HG03442 (cell line): ENCODE measurements around the gene UBXN4.
A peak's percentile ranks its signal among the peaks of the same experiment; 100 is the strongest.
"Not testable (repeated sequence)": the region's sequence is repeated elsewhere in the genome, so short reads cannot be mapped to it uniquely, and the experiment has no call there.

Experiments
- ATAC-seq: cut with Tn5 transposase; IDR thresholded peaks from one replicate; pipeline ENCODE4 v1.9.1; 2021; ENCODE audit warnings: mild to moderate bottlenecking, moderate library complexity; ENCODE audit not compliant: unreplicated experiment

Gene UBXN4, protein sequence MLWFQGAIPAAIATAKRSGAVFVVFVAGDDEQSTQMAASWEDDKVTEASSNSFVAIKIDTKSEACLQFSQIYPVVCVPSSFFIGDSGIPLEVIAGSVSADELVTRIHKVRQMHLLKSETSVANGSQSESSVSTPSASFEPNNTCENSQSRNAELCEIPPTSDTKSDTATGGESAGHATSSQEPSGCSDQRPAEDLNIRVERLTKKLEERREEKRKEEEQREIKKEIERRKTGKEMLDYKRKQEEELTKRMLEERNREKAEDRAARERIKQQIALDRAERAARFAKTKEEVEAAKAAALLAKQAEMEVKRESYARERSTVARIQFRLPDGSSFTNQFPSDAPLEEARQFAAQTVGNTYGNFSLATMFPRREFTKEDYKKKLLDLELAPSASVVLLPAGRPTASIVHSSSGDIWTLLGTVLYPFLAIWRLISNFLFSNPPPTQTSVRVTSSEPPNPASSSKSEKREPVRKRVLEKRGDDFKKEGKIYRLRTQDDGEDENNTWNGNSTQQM

DNA sequence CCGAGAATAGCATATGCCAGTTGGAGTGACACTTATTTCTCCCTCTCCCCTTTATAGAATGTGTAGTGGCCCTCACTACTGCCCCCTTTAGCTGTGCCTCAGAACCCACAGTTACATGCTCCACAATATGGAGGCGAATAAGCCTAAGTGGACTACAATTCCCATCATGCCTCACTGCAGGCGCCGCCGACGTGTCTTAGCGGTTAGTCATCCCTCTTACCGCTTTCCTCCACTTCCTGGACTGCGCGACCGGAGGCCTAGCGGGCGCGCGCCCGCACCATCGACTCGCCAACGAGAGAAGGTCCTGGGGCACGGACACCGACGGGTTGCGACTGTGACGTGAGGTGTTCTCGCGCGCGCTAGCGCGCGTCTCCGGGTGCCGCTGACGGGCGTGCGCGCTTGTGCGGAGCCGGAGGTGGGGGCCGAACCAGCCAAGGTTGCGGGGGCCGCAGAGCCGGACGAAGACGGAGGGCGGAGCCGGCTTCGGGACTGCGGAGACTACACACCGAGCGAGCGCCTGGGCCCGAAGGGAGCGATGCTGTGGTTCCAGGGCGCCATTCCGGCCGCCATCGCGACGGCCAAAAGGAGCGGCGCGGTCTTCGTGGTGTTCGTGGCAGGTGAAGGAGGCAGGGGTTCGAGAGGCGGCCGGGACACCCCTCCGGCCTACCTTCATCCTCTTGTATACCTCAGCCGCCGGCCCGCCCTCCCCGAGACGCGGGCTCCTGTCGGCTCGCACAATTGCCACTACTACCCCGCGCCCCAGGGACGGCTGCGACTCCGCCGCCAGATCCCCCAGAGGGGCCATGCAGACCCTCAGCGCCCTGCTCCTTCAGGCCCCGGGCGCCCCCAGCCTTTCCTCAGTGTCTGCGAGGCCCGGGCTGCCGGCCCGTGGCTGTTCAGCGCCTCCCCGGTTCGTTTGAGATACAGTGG is at the start of gene UBXN4:
TSS of gene UBXN4 (plus strand) at position 461 of the 930 bp plus-strand sequence. CDS start at position 536, 75 bp downstream.
- peak; percentile 81 for ATAC-seq

DNA sequence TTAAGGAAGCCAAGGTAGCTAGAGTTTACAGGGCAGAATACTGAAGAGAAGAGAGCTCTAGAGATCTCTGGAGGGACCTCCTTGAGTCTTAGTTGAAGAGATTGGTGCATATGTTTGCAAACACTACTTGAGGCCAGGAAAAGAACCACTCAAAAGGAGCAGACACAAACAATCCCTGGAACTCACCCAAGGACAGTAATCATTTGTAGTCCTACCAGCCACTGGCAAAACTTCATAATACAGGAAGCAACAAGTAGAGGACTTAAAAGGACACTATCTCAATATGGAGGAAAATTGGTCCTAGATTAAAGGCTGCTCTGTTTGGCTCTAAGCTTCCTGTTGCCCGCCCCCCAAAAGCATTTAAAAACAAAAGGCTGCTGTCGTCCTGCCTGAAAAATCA is 46.9 kb upstream of the UBXN4 start:
- ATAC-seq = no peak

DNA sequence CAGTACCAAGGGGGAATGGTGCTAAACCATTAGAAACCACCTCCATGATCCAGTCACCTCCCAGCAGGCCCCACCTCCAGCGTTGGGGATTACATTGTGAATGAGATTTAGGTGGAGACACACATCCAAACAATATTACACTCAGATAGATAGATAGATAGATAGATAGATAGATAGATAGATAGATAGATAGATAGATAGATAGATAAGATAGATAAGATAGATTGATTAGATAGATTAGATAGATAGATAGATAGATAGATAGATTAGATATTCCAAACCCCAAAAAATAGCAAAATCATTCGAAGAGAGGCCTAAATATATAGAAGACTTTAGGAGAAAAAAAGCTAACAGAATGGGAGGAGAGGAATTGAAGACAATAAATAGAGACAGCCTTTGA is 42.8 kb upstream of the UBXN4 start:
- ATAC-seq = no peak

DNA sequence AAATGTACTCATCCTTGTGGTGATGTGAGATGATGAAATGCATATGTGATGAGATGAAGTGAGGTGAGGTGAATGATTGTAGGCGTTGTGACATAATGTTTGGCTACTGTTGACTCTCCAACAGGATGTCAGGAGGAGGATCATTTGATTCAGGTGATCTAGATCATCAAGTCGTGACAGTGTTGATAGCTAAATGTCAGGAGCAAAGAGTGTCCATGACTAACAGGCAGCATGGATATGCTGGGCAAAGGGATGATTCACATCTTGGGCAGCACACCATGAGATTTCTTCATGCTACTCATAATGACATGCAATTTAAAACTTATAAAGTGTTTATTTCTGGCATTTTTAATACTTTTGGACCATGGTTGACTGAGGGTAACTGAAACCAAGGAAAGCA is 40.2 kb upstream of the UBXN4 start:
- no peak for ATAC-seq

DNA sequence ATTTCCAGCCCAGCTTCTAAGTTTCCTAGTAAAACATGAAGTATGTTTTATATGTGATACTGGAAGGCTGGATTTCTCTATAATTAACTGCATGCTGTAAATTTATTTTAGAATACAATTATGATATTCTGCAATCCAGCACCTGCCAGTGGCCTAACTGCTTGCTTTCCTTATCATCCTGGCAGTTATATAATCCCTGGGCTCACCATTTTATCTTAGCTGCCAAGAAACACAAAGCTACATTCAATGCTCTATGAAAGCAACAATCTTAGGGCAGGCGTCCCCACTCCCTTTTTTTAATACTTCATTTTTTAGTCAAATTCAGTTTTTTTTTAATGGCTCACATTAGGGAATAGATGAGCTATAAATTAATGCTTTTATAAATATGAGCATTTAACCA is 38.4 kb upstream of the UBXN4 start:
- ATAC-seq = no peak

DNA sequence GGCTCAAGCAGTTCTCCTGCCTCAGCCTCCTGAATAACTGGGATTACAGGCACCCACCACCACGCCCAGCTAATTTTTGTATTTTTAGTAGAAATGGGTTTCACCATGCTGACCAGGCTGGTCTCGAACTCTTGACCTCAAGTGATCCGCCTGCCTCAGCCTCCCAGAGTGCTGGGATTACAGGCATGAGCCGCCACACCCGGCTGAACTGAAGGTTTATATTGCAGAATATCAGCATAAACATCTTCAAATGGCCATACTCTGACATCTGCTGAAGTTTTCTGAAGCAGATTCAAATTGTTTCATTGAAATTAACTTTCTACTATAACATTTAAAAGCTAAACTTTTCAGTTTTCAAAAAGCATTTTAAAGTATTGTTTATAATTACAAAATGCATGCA is 37.6 kb upstream of the UBXN4 start:
- not testable (repeated sequence) for ATAC-seq

DNA sequence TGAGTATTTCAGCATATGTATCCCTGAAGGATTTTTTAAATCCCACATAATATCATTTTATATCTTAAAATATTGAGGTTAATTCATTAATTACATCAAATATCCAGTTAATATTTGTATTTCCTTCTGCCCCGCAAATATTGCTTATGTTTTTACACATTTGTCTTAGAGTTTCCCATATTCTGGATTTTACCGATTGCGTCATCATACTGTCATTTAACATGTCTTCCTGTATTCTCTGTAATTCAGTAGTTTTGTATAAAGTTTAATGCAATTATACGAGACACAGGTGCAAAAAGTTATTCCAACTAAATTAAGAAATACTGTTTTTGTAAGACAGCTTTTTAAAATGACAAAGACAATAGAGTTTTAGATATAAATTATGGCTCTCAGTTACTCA is 33.5 kb upstream of the UBXN4 start:
- ATAC-seq = no peak

DNA sequence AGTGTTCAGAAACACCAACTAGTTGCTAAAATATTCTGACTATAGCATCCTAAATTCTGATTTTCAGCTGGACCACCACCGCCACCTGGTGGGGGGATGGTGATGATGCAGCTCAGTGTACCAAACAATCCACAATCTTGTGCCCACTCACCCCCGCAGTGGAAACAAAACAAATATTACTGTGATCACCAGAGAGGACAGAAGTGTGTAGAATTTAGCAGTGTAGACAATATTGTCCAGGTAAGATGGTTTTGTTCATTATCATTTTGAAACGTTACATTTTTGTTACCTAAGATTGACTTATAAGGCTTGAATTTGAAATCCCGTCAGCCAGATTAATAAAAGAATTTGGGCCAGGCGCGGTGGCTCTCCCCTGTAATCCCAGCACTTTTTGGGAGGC is 31.7 kb upstream of the UBXN4 start:
- ATAC-seq = no peak

DNA sequence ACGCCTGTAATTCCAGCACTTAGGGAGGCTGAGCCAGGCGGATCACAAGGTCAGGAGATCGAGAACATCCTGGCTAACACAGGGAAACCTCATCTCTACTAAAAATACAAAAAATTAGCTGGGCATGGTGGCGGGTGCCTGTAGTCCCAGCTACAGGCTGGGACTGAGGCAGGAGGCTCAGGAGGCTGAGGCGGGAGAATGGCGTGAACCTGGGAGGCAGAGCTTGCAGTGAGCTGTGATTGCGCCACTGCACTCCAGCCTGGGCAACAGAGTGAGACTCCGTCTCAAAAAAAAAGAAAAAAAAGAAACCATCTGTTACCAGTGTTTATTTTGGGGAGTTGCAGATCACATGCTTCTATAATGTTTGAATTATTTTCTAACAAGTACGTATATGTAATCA is 26.6 kb upstream of the UBXN4 start:
- ATAC-seq = not testable (repeated sequence)

DNA sequence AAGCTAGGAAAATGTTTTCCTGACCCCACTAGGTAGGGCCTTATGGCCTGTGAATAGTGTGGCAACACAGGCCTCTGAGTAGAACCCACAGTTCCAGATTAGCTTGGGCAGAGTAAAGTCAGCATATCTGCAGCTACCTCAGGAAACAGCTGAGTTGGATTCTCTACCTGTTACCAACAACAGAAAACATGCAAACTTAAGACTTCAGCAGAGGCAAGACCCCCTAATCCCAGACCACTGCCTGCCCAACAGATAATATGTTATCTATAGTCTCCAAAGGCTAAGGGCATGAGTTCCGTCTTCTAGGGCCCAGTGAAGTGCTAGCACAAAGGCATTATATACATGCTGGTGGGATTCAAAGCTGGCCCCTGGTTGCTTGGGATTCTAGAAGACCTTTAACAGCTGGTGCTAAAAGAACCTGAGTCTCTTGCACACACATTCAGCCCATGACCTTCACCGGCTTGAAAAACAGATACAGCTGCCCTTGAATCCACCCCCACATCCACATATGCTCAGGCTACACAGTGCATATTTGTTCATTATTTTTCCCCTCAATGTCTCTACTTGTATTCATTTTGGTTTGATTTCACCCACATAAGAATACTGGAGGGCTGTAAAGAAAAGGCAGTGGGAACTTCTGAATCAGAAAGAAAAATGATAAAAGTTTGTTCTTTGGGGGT is 13.5 kb upstream of the UBXN4 start:
- ATAC-seq = no peak

DNA sequence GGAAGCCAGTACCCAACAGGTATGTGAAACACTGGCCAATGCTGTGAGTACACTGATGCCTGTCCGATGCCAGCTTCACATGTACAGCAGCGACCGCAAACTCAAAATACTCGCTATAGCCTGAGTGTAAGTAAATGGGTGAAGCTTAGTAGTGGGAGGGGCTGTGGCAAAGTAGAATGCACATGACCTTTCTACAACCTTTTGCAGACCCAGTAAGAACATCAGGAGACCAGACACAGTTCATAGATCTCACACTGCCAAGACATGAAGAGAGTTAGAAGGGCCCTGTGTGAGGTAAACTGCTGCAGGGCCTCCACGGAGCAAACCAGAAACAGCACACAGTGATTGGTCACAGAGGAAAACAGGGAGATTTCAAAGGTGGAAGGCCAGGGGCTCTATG is 9.1 kb upstream of the UBXN4 start:
- no peak for ATAC-seq

DNA sequence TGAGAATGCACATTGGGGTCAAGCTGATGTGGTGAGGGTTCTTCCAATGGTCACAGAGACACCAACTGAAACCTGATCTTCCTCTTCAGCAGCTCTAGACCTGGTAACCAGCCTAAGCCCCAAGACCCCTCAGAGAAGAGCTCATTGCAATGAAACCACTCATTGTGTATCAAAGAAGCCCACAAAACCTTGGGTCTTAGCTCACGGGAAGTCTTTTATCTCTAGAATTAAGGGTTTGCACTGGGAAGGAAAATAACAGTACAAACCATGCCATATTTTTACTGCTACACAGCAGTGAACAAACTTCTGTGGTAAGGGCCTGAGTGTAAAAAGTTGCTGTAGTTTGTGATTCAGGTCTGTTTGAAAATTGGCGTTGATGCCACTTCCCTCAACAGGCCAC is 8.6 kb upstream of the UBXN4 start:
- ATAC-seq = no peak

DNA sequence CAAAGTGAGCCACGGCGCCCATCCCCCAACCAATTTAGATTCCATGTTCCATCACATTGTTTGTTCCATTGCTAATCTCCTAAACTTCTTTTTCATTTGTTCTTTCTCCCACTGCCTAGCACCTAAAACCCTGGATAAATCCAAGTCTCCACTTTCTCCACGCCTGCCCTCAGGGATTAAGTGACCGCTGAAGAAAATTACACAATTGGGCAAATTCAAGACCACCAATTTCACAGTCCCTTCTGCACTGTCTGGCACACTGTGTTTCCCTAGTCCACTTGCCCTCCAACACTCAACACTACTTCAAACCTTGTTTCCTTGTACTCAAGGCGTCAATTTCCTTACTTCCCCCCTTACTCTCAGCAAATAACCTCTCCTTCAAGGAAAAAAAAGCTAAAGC is 5.1 kb upstream of the UBXN4 start:
- no peak for ATAC-seq

DNA sequence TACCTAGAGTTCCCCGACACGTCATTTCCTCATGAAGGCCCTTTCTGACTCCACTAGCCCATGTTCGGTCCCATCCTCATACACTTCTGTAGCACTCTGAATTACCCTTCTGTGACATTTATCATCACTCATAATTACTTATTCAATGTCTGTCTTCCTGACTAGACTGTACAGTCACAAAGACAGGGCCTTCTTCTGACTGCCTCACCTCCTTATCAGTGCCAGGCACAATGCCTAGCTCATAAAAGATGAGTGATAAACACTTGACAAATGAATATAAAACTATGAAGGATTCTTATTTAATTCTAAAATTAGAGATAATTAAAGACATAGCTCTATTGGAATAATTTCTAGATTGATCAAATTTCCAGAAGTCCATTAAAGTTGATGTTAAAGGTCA is 1.4 kb upstream of the UBXN4 start:
- ATAC-seq = no peak

DNA sequence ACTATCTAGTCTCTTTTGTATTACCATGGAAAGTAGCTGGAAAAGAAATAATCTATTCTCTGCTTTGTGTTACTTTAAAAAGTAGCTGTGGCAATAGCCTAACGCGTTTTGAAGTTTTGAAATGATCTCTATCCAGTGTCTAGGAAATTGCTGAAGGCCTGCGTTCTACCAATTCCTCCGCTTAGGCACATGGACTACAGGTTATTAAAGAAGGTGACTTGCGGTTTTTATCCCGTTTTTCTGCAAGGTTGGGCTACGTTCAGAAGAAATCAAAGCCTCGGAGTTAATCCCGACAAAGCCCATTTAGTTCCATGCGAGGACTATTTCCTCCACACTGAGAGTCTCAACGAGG is 636 bp upstream of the UBXN4 start:
- ATAC-seq = no peak

DNA sequence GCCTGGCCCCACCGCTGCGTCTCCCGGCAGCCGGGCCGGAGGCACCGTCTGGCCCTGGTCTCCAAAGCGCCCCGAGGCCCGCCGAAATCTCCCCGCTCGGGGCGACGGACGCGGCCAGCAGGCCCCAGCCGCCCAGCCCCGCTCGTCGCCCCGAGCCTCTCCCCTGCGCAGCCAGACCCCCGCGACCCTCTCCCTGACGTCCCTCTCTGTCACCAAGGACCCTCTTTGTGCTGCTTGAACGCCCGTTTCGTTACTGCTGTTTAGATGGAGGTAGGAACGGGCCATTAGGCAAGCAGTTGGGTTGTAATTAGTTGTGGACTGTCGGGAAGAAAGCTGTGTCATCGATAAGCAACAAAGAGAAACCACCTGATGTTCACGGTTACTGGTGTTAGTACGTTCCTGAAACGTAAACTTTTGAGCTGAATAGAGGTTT is 686 bp downstream of the UBXN4 start:
- ATAC-seq = peak; percentile 17

DNA sequence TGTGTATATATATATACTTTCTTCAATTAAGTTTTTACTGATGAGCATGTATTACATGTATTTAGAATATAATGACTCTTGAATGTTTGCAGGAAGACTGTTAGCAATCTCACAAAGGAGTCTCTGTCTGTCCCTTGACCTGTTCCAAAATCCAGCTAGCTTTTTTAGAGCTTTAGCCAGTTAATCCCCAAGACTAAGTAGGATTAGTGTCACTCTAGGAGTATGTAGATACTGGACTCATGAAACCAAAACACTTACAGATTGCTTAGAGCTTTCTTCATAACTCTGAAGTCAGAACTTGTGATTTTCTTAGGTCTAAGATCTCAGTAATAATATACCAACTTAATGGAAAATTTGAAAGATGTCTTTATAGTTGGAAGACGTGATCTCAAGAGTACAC is 2.2 kb downstream of the UBXN4 start:
- ATAC-seq = no peak

DNA sequence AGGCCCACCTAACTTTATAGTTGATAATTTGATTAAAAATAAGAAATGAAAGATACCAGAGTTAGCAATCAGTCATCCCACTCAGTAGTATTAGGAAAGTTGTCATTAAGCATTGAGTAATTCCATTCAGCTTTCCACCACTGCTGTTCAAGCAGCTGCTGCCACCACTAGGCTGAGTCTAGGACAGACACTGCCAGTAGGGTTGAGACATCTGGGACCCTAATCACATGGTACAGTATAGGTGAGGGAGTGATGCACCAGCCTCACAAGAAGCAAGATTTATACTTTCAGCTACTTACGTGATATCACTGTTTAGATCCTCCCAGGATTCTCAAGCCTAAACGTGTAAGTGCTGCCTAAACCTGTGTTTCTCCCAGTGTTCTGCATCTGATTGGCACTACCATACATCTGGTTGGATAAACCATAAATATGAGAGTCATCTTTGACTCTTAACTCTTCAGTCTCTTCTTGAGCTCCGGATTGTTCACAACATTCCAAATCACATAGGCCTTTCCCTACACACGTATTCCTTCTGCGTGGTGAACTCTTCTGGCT is 3.2 kb downstream of the UBXN4 start:
- no peak for ATAC-seq

DNA sequence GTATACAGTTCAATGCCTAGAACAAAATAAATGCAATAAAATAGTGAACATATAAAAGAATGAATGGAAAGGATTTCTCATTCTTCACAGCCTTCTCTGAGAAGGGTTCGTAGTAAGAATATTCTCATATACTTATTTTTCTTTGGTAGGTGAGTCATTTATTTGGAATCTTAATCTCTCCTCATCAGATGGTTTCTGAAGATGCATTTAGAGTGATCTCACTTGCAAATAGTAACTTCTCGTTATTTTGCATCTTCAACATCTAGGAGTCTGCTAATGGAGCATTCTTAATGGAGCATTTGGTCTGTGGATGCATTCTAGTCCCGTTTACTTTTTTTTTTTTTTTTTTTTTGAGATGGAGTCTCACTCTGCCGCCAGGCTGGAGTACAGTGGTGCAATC is 3.9 kb downstream of the UBXN4 start:
- ATAC-seq = no peak

DNA sequence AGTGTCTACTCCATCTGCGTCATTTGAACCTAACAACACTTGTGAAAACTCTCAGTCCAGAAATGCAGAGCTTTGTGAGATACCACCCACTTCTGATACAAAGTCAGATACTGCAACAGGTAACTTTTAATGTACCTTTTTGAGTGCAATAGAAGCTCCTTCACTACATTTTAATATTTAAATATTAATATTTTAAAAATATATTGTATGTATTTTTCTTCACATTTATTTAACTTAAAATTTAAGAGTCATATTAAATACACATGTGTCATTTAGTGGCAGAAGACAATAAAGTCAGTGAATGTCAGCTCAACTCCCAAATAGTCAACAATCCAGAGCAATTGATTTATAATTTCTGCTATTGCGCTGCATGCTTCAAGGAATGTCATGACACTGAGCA is 13.9 kb downstream of the UBXN4 start:
- no peak for ATAC-seq

DNA sequence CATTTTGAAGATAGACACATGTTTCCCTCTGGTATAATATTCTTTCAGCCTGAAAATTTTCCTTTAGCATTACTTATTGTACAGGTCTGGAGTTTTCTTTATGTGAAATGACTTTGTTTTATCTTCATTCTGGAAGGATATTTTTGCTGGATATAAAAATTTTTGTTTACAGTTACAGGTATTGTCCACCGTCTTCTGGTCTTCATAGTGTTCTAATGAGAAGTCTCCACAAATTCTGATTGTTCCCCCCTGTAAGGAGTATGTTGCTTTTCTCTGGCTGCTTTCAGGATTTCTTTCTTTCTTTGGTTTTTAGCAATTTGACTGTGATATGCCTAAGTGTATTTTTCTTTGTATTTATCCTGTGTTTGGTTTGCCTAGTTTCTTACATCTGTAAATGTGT is 15.0 kb downstream of the UBXN4 start:
- no peak for ATAC-seq
